ENCODE results near the gene GAB3.

GRCh38 chrX:154742613-154743012 lies 8.3 kb downstream of the GAB3 start:
- no peak for TF ChIP-seq CTCF (conservative IDR thresholded peaks at IDR 0.05 in 1 of 2, IDR thresholded peaks at IDR 0.05 in 1 of 2; ENCODE audit: extremely low read depth in 1 of 2, insufficient read depth in 1 of 2, low read depth in 1 of 2, low read length in 2 of 2)
- TF ChIP-seq EZH2 (IDR thresholded peaks at IDR 0.05; ENCODE audit: borderline replicate concordance, low read length), result no peak

Data from mammary epithelial cell (primary cell).